Measurements from ENCODE around the gene PLA2G4B. TPM values are rescaled to one million over a fixed set of nuclear protein-coding genes. Genes with fewer than 3 reads are reported as not detected.

Gene PLA2G4B, protein sequence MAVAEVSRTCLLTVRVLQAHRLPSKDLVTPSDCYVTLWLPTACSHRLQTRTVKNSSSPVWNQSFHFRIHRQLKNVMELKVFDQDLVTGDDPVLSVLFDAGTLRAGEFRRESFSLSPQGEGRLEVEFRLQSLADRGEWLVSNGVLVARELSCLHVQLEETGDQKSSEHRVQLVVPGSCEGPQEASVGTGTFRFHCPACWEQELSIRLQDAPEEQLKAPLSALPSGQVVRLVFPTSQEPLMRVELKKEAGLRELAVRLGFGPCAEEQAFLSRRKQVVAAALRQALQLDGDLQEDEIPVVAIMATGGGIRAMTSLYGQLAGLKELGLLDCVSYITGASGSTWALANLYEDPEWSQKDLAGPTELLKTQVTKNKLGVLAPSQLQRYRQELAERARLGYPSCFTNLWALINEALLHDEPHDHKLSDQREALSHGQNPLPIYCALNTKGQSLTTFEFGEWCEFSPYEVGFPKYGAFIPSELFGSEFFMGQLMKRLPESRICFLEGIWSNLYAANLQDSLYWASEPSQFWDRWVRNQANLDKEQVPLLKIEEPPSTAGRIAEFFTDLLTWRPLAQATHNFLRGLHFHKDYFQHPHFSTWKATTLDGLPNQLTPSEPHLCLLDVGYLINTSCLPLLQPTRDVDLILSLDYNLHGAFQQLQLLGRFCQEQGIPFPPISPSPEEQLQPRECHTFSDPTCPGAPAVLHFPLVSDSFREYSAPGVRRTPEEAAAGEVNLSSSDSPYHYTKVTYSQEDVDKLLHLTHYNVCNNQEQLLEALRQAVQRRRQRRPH
- total RNA-seq = 13.1 and 13.8 TPM in 2 replicates
- long read RNA-seq = 0 reads

GRCh38 chr15:41838400-41838897 is at the start of gene PLA2G4B:
Gene PLA2G4B (plus strand): TSS chr15:41838847. CDS start chr15:41838914, 67 bp downstream.
- no peak for TF ChIP-seq CTCF (IDR thresholded peaks at IDR 0.05; ENCODE audit: unreplicated experiment)
- peaks cover 7% of the 10 kb centered on the region for H3K36me3 Mint-ChIP-seq (ENCODE audit: insufficient read depth)

GRCh38 chr15:41789236-41789635 is 49.4 kb upstream of the PLA2G4B start:
- Mint-ChIP-seq H3K27ac (no peak overlapping the region), H3K4me3 (ENCODE audit: low read depth) (no peak overlapping the region), H3K4me1 (ENCODE audit: low read depth) (peaks cover 19% of the 10 kb centered on the region), H3K36me3 (ENCODE audit: insufficient read depth) (no peaks in the 10 kb centered on the region), H3K27me3 (no peaks in the 10 kb centered on the region), H3K9me3 (ENCODE audit: low read depth) (no peaks in the 10 kb centered on the region)
- no peak for DNase-seq (ENCODE audit: low spot score, unreplicated experiment)
- TF ChIP-seq CTCF (IDR thresholded peaks at IDR 0.05; ENCODE audit: unreplicated experiment) = no peak

More at GRCh38 chr15:41838400-41838897, at the start of gene PLA2G4B:
- H3K9me3 Mint-ChIP-seq (ENCODE audit: low read depth) = no peaks in the 10 kb centered on the region
- H3K27ac Mint-ChIP-seq = no peak within 1 kb of the TSS
- H3K27me3 Mint-ChIP-seq = no peaks in the 10 kb centered on the region
- no peak within 1 kb of the TSS for H3K4me3 Mint-ChIP-seq (ENCODE audit: low read depth)
- no peak for DNase-seq (ENCODE audit: low spot score, unreplicated experiment)
- H3K4me1 Mint-ChIP-seq (ENCODE audit: low read depth) = no peaks in the 10 kb centered on the region

GRCh38 chr15:41789662-41790061 is 49.0 kb upstream of the PLA2G4B start:
- no peaks in the 10 kb centered on the region for H3K27me3 Mint-ChIP-seq

DNA sequence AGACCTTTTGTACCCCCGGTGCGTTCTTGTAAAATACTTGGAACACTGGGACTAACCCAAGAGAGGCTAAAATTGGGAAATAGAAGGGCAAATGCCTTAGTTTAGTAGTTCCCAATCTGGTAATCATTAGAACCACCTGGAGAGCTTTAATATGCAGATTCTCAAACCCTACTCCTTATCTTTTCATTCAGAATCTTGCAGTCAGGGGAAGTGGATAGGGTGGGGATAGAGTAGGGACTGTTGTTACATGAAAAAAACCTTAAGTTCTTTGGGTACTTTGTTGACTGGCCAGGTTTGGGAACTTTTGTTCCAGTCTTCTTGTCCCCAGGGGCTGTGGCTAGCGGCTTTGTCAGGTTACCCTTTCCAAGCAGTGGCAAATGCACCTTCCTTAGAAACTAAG is 48.5 kb upstream of the PLA2G4B start:
- Mint-ChIP-seq H3K4me3 (ENCODE audit: low read depth) (no peak overlapping the region), H3K9me3 (ENCODE audit: low read depth) (no peaks in the 10 kb centered on the region), H3K36me3 (ENCODE audit: insufficient read depth) (no peaks in the 10 kb centered on the region), H3K4me1 (ENCODE audit: low read depth) (peaks cover 19% of the 10 kb centered on the region), H3K27ac (no peak overlapping the region), H3K27me3 (no peaks in the 10 kb centered on the region)
- DNase-seq (ENCODE audit: low spot score, unreplicated experiment) = no peak
- no peak for TF ChIP-seq CTCF (IDR thresholded peaks at IDR 0.05; ENCODE audit: unreplicated experiment)

More at GRCh38 chr15:41789662-41790061, 49.0 kb upstream of the PLA2G4B start:
- Mint-ChIP-seq H3K4me1 (ENCODE audit: low read depth) (peaks cover 19% of the 10 kb centered on the region), H3K27ac (no peak overlapping the region), H3K36me3 (ENCODE audit: insufficient read depth) (no peaks in the 10 kb centered on the region), H3K9me3 (ENCODE audit: low read depth) (no peaks in the 10 kb centered on the region), H3K4me3 (ENCODE audit: low read depth) (no peak overlapping the region)
- TF ChIP-seq CTCF (IDR thresholded peaks at IDR 0.05; ENCODE audit: unreplicated experiment) = no peak
- DNase-seq (ENCODE audit: low spot score, unreplicated experiment) = no peak
